ENCODE results near the gene ADAD2.

GRCh38 chr16:84178146-84178765, 12.7 kb upstream of the ADAD2 start:
- TF ChIP-seq TSHZ2 (CRISPR knock-in tag; IDR thresholded peaks at IDR 0.05) (no peak), ZFP3 (CRISPR knock-in tag; IDR thresholded peaks at IDR 0.05) (no peak), ZNF8 (CRISPR knock-in tag; IDR thresholded peaks at IDR 0.05) (no peak), BACH2 (CRISPR knock-in tag; IDR thresholded peaks at IDR 0.05; ENCODE audit: borderline replicate concordance) (no peak), OSR1 (CRISPR knock-in tag; IDR thresholded peaks at IDR 0.05) (no peak)
